Epithelial cell of esophagus (primary cell): ENCODE data around the gene LRRN2.
A peak's percentile ranks its signal among the peaks of the same experiment; 100 is the strongest.

Experiments used
- DNase-seq: peaks from one replicate; pipeline ENCODE4 v3.0.0; 2010; ENCODE audit warnings: low read depth
- H3K4me3 ChIP-seq: 2 replicates; pipeline ENCODE4 v1.5.1; 2011; ENCODE audit warnings: mild to moderate bottlenecking, low read length, control low read depth
- TF ChIP-seq, protein P1 (sequence below): IDR thresholded peaks from 2 replicates; pipeline ENCODE4 v1.5.1; 2011; ENCODE audit warnings: low read depth, mild to moderate bottlenecking, low read length, control low read depth, inconsistent platforms; ENCODE audit not compliant: insufficient read depth; ENCODE audit errors: missing control alignments

Gene LRRN2

DNA sequence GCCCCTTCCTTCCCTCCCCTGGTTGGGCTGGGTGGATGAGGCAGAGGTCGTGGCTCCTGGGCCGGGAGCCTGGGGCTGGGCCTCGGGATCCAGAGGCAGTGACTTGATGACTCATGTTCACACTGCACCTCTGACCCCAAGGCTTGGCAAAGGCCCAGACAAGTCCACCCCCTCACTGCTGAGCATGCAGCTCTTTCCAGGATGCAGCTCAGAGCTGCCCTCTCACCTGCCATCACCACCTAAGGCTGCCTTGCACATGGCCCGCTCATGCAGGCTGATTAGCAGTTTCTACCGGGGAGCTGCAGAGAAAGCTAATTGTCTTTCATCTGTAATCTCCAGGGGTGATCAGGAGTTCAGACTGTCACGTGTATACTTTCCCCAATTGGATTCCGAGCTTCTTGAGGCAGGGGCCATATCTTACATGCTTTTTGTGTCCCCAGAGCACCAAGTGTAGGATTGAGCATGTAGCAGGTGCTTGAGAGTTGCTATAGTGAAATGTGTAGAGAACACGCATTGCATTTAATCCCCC lies 62.1 kb downstream of the LRRN2 start:
- TF ChIP-seq, protein P1, sequence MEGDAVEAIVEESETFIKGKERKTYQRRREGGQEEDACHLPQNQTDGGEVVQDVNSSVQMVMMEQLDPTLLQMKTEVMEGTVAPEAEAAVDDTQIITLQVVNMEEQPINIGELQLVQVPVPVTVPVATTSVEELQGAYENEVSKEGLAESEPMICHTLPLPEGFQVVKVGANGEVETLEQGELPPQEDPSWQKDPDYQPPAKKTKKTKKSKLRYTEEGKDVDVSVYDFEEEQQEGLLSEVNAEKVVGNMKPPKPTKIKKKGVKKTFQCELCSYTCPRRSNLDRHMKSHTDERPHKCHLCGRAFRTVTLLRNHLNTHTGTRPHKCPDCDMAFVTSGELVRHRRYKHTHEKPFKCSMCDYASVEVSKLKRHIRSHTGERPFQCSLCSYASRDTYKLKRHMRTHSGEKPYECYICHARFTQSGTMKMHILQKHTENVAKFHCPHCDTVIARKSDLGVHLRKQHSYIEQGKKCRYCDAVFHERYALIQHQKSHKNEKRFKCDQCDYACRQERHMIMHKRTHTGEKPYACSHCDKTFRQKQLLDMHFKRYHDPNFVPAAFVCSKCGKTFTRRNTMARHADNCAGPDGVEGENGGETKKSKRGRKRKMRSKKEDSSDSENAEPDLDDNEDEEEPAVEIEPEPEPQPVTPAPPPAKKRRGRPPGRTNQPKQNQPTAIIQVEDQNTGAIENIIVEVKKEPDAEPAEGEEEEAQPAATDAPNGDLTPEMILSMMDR, result no peak
- no peak overlapping the region for H3K4me3 ChIP-seq
- peak; percentile 27 for DNase-seq

DNA sequence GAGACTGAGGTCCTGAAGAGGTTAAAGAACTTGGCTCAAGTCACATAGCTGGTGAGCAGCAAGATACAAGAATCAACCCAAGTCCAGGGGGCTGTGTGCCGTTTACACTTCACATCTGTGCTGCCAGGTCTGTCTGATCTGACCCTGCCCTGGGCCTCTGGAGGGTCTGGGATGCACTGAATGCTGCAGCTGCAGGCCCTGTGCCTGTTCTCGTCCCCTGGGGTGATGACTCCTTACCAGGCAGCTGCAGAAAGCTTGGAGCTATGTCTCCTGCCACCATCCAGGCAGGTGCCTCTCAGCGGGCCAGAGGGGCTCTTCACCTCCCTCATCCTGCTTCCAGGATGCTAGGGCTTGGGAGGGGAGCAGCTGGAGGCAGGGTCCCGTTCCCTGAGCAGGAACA lies 63.5 kb downstream of the LRRN2 start:
- TF ChIP-seq, protein P1, result no peak
- no peak for DNase-seq
- no peak overlapping the region for H3K4me3 ChIP-seq

DNA sequence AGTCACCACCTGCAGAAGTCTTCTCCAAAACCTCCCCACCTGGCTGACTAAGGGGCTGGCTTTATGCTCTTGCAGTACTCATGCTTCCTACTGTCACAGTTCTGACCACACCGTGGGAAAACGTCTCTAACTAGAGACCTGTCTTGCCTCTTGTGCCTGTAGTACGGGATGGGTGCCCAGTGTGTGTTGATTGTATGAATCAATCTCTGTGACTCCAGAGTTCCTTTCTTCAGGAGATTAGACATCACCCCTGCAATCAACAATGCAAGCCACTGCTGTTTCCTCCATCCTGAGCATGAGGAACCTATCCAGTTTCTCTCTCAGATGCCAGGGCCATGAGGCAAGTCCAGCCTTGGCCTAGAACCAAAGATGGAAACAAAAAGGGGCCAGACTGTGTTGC lies 64.1 kb downstream of the LRRN2 start:
- H3K4me3 ChIP-seq, result no peak overlapping the region
- TF ChIP-seq, protein P1, result no peak
- DNase-seq, result peak; percentile 57

DNA sequence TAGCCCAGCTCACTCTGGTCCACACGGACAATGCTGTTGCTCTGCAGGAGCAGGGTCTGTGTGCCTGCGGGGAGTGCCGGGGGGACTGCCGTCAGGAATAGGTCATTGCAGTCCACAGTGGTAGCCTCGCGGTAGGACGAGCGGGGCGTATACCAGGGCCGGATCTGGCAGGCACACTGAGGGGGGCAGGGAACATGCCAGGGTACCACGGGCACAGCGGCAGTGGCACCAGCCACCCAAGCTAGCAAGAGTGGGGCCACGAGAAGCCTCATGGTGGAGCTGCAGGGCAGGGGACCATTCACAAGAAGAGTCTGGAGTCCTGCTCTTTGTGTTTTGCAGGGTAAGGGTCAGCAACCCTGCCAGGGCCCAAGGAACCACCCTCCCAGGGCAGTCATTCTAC lies 65.8 kb downstream of the LRRN2 start:
- no peak overlapping the region for H3K4me3 ChIP-seq
- DNase-seq, result no peak
- TF ChIP-seq, protein P1, result no peak

DNA sequence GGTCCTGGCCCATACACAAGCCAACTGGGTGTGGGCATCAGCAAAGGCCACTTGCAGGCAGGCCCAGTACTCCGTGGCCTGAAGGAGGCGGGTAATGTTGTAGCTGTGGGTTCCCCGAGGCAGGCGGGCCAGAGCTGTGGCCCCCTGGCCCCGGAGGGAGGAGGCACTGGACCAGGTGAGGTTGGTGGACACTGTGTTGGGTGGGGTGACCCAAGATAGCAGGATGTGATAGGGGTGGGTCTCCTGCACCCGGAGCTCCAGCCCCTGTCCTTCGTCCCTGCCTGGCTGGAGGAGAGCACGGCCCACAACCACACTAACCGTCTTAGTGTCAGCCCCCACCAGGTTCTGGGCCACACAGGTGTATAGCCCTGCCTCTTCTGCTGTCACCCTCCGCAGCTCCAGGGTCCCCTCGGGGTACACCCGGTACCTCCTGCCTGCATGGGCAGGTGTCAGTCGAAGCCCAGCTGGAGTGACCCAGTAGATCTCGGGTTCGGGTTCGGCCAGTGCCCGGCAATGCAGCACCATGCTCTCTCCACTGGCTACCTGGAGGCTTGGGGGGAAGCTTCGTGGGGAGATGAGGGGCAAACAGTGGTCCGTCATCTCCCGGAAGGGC lies 67.3 kb downstream of the LRRN2 start:
- TF ChIP-seq, protein P1, result no peak
- no peak for DNase-seq
- no peak overlapping the region for H3K4me3 ChIP-seq

DNA sequence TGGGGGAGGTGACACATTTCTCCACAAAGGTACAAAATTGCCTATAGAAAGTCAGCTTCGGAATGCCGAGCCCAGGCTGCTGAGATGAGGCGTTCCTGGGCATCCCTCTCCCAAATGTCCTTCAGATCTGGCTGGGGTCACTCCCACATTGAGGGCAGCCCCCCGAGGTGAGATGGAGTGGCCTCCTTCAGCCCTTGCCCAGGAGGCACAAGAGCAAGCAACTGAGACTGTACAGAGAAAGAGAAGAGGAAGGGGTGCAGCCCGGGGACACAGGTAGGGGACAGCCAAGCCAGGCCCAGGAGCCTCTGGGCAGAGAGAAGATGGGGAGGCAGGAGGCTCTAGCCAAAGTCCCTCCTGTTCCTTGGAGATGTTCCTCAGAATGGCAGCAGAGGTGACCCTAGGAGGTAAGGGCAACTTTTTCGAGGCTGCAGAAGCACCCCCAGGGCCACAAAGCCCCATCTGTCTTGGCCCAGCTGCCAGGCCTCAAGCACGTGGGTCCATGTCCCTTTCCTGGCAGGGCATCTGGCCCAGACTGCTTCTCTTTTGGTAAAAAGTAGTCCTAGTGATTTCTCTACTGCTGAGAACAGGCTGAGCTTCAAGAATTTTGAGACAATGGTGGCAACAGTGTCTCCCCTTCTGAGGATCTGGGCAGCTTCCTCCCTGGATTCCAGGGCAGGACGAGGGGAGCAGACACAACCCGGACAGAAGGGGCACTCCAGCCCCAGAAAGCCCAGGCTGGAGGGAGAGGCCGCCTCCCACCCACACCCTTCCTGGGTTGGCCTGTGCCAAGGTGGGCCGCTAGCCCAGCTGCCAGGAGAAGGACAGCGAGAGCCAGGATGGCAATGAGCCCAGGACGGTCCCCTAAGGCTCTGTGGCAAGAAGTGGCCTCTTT lies 68.0 kb downstream of the LRRN2 start:
- H3K4me3 ChIP-seq, result no peak overlapping the region
- DNase-seq, result no peak
- TF ChIP-seq, protein P1, result no peak
